Peyer's patch (tissue), 4 donors: ENCODE data around the gene SNN.

Source experiments
- CTCF ChIP-seq, 6 experiments: fragments of 450-650 bp in 4 of 6; fragments of 200-600 bp in 2 of 6; sonication (generic) in 1 of 6; IDR thresholded peaks; one replicate each; pipeline ENCODE4 v1.5.1; 2017 to 2019; ENCODE audit warnings: antibody characterized with exemption in 6 of 6, mild to moderate bottlenecking in 3 of 6, moderate library complexity in 1 of 6
- POLR2A ChIP-seq, 2 donors: fragments of 450-650 bp; IDR thresholded peaks; one replicate each; pipeline ENCODE4 v1.5.1; 2017; ENCODE audit warnings: antibody characterized with exemption in 2 of 2, mild to moderate bottlenecking in 2 of 2, moderate library complexity in 2 of 2

- TF ChIP-seq CTCF (IDR thresholded peaks at IDR 0.05): no peak
- peak; percentile 20 to 48 for TF ChIP-seq POLR2A (IDR thresholded peaks at IDR 0.05)
Observed at GRCh38 chr16:11635113-11635652, 33.1 kb upstream of the SNN start.
